Stimulated activated CD8-positive, alpha-beta memory T cell treated with anti-CD3 and anti-CD28 coated beads, Interleukin-4, amount 100 ng/mL, for 48 hours (primary cell): ENCODE measurements around the gene SETBP1.

Experiments used
- DNase-seq: peaks from one replicate; pipeline ENCODE4 v3.0.0-alpha.2; 2020

SETBP1 gene

DNA sequence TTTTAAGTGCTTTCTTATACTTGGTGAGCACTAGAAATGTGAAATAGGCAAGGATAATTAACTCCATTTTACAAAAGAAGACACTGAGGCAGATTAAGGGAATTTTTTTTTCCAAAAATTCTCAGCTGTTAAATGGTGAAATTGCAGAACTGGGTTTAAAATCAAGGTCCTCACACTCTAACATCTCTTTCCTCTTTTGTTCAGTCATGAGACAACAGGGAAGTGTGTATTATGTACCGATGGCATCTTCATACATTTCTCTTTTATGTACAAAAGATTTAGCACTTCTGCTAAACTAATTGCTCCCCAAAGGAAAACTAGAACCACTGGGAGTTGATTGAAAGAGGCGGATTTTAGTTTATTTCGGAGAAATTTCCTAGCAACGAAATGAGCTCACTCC lies 203.0 kb downstream of the SETBP1 start:
- no peak for DNase-seq

DNA sequence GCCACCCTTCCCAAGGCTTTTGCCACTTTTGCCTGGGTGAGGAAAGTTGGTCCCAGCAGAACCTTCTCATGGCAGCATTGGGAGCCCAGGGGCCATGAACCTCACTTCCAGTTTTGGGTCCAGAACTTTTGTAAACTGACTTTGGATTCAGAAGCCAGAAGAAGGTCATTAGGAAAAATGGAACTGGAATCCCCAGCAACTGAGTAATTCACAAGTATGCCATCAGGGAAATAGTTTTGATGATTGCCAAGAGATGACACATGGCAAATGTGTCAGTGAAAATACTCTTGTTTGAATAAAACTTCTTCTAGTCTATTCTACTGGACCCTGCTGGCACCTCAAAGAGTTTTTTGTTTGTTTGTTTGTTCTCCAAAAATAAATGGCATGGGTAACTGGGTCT lies 203.7 kb downstream of the SETBP1 start:
- no peak for DNase-seq

DNA sequence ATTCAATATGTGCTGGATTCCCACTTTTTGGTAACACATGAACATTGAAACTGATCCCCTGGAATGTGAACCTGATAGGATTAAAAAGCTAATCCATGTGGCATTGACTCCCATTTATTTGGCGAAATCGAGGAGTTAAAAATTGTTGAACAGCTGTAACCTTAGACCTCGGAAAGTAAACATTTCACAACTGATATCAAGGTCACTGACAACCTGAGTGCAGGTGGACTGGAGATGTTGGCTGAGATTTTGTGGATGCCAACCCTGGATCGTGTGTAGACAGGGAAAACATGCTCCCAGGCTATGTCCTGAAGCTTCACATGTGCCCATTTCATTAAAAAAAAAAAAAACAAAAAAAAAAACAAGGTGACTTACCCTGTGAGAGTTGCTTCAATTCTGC lies 204.8 kb downstream of the SETBP1 start:
- no peak for DNase-seq

DNA sequence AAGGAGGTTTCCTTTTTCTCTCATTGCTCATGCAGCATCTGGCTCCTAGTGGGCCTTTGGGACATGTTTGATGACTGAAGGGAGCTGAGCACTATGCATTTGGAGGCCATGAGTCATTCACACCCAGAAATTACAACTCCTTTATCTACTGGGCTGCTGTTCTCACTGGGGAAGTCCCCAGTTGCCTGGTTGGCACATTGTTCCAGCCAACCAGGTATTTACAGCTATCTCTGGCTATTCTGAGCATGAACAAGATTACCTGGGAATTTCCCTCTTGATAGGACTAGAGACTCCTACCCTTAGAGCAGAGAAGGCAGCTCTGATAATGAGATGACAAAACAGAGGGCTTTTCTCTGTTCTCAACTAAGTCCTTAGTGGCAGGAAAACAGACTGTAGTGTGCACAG lies 206.5 kb downstream of the SETBP1 start:
- DNase-seq = peak; percentile 57

DNA sequence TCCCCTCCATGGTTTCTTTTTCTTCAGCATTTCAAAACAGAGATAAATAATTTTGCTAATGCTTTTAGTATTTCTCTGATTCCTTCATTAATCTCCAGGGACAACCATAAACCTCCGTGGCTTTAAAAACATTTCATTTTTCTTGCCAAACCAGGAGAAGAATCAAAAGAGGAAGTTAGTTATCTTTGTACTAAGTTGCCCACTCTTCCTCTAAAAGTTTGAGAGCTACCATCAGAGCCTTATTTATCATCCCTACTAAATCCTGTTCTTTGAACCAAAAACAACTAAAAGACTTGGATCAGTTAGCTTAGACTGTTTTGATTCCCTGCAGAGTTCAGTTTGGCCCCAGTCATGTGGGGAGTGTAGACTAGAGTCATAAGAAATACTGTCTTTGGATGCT lies 208.4 kb downstream of the SETBP1 start:
- DNase-seq = no peak

DNA sequence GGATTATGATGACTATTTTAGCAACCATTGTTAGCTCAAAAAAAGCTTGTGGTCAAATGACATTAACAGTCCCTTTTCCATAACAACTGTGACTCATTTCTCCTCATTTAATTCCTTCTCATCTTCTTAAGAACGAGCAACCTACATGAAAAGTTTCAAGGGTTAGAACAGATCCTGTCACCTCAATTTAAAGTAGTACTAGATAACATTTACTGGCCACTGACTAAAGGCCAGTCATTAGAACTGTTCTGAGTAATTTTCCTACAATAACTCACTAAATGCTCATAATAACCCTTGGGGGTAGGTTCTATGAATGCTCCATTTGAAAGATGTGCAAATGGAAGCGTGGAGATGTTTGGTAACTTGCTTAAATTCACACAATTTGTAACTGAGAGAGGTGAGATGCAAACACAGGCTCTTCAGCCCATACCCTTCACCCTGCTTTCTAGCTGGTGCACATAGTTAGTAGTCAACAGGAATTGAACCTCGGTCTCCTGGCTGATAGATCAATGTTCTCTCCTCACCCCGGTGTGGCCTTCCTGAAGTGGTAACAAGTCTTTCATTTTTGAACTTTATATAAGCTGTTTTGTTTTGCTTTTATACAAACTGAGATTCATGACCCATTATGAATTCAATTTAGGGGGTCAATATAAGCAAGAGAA lies 212.5 kb downstream of the SETBP1 start:
- DNase-seq = no peak

DNA sequence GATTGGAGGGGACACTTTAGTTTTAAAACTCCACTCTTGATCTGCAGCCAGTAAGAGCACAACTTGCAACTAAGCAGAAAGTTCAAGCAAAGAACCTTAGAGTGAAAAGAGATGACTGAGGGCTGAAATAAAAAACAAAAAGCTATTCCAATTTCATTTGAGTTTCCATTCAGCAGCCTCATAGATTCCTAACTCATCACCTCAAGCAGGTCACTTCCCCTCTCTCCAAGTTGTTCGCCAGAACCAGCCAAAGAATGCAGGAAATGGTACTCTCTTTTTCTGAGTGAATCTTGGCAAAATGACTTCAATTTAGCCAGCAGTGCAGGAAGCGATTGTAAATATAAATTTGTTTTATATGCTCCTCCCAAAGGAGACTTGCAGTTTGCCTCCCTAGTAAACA lies 213.3 kb downstream of the SETBP1 start:
- no peak for DNase-seq

DNA sequence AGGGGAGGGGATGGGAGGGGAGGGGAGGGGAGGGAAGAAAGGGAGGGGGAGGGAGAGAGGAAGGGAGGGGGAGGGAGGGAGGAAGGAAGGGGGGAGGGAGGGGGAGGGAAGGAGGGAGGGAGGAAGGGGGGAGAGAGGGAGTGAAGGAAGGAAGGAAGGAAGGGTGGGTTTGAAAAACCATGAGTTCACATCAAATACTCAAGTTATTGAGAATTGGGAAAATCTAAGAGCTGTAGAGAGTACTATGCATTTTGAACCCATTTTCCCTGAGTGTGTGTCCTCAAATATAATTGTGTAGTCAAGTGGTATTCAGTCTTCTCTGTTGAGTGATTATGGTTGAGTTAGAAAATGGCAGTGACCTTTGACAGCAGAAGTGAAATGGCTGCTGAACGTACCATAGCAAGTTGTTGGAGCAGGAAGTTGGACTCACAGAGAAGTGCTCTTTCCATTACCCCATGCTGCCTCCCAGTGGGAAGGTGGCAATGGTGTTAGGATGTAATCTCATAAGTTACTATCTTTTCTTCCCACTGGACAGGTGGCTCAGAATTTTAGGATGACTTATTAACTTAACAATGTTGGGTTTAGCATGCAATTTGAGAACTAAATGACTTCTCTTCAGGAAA lies 214.6 kb downstream of the SETBP1 start:
- no peak for DNase-seq

DNA sequence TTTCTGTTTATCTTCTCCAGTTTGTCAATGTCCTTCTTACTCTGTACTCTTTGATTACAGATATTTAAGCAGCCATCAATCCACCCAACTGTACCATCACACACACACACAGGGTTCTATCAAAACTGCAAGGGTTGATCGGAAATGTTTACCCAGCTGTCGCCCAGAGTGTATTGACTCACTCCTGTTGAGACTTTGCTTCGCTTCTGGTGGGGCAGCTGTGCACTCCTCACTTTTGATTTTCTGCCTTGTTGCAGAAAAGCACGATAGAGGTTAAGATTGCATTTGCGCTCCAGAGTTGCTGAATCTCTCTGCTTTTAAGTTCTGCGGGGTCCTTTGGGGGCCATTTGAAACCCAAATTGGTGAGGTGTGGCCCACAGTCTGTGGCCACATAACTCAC lies 216.2 kb downstream of the SETBP1 start:
- DNase-seq = no peak

DNA sequence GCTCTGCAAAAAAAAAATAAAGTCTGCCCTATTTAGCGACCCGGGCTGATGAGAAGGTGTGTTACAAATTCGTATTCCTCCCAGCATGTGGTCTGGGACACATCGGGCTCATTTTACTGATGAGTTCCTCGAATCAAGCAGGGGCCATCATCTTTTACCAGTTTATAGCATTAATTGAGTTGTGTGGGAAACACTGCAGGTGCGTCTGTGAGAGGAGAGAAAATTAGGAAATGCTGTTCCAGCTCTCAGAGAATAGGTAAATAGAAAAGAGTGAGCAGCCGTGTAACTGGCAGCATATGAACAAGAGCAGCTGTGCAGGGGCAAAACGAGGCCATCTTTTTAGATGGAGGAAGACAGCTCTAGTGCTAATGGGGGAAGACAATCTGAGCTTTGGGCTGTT lies 216.7 kb downstream of the SETBP1 start:
- DNase-seq = no peak

DNA sequence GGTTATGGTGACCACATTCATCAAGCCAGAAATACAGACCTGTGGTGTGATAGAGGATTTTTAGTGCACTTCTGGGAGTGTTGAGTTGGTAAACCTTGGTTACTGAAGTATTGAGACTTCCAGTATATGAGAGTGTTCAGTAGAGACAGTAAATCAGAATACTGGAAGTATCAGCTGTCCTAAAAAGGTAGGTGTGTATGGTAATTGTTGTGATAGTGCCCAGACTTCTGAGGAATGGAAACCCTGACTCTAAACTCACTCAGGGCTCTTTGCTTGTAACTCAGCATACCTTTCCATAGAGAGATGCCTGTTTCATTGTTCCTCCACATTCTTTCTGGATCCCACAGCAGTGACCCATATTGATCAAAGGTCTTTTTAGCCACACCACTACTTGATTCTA lies 217.1 kb downstream of the SETBP1 start:
- DNase-seq = no peak

DNA sequence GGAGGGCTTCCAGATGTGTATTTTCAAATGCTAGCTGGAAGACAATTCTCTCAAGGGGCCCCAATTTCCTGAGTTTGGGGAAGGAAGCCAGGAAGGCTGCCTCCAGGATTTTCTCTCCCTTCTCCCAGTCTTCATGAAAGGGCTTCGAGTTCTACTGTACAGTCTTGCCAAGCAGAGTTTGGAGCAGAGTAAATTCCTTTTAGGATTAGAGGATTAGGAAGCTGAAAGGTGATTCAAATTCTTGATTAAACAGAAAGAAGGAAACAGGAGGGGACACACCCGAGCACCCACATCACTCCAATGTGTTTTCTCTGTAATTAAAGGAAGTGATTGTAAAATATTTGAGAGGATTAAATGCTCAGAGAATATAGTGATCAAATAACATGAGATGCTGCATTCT lies 217.8 kb downstream of the SETBP1 start:
- no peak for DNase-seq

DNA sequence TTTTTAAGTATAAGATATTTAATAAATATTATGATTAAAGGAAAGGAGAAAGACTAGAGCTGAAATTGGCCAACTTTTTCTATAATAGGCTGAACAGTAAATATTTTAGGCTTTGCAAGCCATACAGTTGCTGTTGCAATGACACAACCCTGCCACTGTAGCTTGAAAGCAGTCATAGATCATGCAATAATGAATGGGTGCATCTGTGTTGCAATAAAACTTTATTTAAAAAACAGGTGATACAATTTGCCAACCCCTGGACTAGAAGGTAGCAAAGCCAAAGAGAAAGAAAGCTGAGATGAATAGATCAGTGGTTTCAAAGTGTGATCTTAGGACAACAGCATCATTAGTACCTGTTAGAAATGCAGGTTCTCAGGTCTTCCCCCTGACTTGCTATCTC lies 219.1 kb downstream of the SETBP1 start:
- no peak for DNase-seq

DNA sequence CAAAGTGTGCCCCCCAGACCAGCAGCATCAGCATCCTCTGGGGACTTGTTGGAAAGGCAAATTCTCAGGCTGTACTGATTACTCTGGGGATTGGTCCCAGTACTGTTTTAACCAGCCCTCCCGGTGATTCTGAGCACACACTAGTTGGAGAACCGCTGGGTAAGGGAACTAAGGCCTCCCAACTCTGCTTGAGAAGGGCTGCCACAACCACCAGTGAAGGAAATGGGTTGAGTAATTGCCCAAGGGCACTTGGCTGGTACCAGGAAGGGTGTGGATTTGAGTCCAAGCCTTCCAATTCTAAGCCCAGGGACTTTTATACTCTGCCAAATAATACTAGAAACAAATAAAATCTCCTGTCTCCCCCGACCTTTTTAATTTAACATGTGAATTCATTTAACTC lies 219.9 kb downstream of the SETBP1 start:
- DNase-seq = no peak

DNA sequence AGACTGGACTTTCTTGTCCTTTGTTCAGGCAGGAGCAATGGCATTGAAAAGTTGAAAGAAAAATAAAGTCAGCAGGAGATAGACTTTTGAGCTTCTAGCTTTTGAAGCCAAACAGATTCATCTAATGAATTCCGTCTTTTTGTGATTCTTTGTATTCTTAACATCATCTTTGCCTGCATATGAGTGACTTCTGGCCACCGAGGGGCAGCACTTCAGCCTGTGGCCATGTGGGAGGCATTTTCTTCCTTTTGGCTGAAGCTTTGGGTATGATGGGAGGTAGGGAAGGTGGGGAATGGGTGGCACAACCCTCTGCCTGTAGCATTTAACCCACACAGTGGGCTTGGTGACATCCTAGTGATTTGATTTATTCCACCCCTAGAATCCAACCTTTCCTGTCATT lies 220.6 kb downstream of the SETBP1 start:
- no peak for DNase-seq

DNA sequence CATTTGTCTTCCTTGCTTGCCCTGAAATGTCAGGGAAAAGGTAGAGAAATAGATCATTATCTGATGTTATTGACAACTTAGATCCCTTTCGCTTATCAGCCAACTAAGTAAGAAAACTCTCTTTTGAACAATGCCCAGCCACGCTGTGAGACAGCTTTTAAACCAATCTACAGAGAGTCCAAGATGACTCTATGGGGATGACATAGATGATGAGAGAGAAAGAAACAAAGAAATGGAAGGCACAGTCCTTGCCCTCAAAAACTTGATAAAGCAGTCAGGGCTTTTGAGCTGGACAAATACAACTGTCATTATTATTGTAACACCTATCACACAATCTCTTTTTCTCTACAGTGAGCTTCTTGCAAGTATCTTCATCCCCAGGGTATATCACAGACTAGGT lies 222.6 kb downstream of the SETBP1 start:
- DNase-seq = no peak

DNA sequence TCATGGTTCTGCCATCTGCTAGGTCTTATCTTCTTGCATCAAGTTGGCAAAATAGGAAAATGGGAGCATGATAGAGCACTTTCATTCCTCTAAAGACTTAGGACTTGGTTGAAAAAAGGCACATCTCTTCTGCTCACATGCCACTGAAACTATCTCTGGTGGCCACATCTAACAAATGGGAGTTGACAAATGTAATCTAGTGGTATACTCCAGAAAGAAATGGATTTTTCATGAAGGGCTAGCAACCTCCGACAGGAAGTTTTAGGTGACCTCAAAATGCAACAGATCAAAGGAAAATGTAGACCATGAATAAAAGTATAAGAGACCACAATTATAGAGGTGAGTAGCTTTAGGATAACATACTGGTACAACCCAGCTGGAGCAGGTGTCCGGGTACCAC lies 224.1 kb downstream of the SETBP1 start:
- no peak for DNase-seq

DNA sequence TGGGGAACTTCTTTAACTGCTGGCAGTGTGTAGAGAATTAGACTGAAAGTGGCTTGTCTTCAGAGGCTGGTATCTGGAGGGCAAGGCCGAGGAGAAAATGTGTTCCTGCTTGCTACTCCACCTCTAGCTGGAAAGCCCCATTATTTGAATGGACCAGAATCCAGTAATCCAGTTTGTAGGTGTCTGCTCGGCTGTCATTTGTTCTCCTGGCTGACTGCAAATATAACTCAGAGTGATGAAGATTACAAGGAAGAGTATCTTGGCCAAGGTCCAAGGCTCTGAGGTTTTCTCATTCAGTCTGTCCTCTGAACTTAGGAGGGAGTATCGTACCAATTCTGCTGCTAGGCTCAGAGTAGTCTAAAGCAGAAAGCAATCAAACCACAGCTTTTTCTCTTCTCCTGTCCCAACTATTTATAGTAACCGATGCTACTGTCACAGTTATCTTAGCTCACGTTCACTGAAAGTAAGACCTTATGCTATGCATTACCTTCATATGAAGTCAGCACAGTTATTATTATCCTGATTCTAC lies 228.6 kb downstream of the SETBP1 start:
- no peak for DNase-seq

DNA sequence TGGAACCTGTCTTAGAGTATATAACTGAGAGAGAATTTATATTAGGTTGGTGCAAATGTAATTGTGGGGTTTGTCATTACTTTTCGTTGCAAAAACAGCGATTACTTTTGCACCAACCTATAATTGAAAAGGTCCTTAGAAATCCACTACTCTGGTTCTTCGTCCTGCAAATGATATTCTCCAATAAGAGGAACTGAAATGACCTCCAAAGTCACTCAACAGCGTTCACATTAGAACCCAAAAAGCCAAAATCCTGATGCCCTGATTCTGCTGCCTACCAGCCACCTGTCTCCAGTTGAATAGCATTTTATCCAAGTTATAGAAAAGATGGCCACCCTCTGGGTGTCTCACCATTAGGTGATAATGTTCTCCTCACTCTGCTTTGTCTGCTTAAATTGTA lies 230.6 kb downstream of the SETBP1 start:
- no peak for DNase-seq

DNA sequence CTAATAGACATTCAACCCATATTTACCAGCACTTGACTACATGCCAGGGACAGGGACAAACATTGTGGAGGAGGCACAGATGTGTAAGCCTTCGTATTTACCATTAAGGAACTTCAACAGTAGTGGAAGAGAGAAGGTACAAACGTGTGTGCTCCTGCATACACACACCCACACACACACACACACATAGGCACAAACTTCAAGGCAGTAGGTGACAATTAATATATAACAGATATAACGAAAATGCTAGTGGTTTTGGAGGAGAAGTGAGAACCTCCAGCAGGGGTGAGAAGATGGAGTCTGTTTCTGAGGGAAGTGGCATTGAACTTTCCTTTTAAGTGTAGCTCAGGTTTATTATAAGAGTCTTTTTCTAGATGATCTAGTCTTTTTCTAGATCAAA lies 231.1 kb downstream of the SETBP1 start:
- no peak for DNase-seq

DNA sequence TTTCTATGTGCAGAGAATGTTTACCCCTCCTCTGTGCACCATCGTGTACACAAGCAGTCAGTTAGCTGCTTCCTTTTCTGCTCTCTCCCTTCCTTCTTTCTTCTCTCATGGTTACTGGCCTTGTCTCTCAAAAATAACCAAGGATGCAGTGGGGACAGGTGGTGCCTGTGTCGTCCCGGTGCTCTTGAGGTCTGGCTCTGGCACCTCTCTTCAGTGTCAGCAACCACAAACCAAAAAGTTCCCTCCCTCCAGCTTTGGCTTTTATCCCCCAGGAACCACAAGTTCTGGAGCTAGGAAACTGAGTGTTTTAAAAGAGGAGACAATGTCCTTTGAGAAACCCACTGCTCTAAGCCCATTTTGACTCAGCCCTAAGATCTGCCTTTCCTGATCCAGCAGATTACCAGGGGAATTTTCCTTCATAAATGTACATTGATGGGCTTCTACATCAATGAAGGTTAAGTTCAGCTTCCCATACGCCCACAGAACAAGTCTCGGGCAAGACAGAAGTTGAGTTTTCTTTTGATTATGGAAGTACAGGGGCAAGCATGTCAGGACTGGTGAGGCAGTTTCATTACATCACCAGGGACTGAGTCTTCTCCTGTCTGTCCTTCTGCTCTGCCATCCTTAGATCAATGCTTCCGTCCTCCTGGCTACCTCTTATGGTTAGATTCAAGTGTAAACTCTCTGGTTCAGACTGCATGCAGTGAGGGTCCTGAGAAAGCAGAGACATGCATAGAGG lies 232.2 kb downstream of the SETBP1 start:
- no peak for DNase-seq

DNA sequence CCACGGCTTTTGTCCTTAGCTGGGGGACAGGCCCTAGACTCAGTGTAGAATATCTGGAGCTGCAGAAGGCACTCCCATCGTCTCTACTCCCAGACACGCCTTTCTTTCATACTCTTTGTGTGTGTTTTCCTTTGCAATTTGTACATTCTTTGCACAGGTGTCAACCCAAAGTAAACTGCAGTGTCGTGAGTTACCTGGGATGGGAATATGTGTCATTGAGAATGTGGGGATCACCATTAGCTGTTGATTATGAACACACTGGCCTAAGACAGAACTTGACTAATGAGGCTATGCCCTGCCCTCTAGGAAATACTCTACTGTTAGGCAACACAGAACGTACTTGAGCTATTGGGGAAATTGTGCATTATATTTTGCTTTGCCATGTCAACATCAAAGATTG lies 233.3 kb downstream of the SETBP1 start:
- DNase-seq = no peak

DNA sequence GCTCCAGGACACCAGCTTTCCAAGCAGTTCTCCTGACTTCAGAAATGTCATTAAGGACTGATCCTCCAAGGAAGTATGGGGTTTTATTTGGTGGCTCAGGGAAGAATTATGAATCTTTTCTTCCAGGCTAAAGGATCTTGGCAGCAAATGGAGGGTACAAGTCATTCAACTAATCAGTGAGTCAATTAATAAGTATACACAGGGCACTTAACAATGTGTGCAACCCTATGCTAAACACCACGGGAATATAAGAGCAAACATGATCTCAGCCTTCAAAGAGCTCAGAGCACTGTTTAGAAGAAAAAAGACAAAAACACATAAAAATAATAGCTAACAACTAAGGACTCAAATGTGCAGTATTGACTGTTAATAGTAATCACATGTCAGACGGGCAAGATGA lies 234.5 kb downstream of the SETBP1 start:
- DNase-seq = no peak

DNA sequence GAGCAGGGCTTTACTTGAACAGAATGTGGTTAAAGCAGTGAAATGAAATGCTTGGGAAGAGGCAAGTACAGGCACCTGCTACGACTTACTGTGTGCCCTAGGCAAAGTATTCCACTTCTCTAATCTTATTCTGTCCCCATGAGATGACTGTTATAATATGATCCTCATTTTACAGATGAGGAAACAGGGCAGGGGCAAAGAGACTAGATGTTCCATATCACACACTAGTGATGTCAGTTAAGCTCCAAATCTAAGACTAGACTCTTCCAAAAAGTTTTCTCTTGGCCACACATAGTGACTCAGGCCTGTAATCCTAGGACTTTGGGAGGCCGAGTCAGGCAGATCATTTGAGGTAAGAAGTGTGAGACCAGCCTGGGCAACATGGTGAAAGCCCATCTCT lies 235.0 kb downstream of the SETBP1 start:
- no peak for DNase-seq
